ENCODE data around the gene GRID2.
"Not testable (repeated sequence)": the region's sequence is repeated elsewhere in the genome, so short reads cannot be mapped to it uniquely, and the experiment has no call there.

GRID2 gene

DNA sequence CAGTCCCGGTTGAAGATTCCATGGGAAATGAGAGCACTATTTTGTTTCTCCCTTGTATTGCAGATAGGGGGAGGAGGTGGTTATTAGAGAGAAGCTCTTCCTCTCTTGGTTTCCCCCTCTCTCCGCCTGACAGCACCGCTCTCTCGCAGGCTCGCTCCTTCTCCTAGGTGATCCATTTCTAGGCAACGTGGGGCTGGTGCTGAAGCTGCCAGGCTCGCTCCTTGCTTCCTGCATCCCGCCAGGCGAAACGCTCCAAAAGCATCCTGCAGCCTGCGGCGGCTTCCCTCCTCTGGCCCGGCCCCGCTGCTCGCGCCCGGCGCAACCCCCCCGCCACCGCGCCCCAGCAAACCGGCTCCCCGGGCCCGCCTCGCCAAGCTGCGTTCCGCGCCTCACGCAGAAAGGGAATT lies at the start of gene GRID2:
Gene GRID2, plus strand, starts transcription at position 346 of the 407 bp plus-strand sequence.
- DNase-seq (ENCODE audit: low read depth in 1 of 2, low spot score in 1 of 2): no peak

DNA sequence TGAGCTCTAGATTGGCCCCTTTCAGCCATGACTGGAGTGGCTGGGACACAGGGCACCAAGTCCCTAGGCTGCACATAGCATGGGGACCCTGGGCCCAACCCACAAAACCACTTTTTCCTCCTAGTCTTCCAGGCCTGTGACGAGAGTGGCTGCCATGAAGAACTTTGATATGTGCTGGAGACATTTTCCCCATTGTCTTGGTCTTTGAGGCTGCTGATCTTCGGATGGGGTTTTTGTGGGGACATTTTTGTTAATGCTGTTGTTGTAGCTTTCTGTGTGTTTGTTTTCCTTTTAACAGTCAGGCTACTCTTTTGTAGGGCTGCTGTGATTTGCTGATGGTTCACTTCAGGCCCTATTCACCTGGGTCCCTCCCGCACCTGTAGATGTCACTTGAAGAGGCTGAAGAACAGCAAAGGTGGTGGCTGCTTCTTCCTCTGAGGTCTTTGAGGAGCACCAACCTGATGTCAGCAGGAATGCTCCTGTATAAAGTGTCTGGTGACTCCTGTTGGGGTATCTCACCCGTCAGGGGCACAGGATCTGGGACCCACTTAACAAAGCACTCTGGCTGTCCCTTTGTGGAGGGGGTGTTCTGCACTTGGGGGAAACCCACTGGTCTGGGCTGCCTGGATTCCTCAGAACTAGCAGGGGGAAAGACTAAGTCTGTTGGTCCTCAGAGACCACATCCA lies 49.6 kb upstream of the GRID2 start:
- DNase-seq (ENCODE audit: low read depth in 1 of 2, low spot score in 1 of 2): no peak

DNA sequence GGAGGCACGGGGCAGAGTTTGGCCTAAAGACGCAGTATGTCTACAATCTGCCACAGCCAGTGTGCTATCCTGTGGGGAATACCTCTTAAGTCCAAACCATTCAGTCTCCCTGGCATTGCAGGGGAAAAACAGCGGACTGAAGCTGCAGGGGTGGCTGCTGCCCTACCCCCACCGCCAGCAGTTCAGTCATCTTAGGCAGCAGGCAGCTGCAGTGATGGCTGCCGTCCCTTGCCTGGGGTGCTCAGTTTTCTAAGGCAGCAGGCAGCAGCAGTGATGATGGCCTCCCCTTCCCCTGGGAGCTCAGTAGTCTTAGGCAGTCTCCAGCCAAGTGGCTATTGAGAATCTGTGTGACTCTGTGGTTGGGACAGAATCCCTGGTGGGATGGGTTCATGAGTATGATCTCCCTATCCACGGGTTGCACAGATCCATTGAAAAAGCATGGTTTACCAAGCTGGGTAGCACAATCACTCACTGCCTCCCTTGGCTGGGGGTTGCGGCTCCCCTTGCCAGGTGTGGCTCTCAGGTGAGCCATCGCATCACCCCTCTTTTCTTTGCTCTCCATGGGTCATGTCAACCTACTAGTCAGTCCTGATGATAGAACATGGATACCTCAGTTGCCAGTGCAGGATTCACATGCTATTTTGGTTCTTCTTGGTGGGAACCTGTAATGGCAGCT lies 48.9 kb upstream of the GRID2 start:
- DNase-seq (ENCODE audit: low read depth in 1 of 2, low spot score in 1 of 2): no peak

DNA sequence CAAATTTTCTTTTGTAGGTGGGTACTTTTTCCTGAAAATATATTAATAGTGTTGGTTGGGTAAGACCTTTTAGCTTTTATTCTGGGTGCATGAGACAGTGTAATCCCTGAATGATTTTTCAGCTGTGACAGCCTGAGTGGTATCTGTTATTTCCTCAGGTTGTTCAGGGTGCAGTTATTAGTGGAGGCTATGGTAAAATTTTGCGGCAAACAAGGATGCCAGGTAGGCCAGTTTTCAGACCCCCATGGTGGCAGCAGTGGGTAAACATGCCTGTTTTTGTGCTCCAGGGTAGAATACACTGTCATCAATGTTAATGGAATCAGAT lies 47.9 kb upstream of the GRID2 start:
- no peak for DNase-seq (ENCODE audit: low read depth in 1 of 2, low spot score in 1 of 2)

DNA sequence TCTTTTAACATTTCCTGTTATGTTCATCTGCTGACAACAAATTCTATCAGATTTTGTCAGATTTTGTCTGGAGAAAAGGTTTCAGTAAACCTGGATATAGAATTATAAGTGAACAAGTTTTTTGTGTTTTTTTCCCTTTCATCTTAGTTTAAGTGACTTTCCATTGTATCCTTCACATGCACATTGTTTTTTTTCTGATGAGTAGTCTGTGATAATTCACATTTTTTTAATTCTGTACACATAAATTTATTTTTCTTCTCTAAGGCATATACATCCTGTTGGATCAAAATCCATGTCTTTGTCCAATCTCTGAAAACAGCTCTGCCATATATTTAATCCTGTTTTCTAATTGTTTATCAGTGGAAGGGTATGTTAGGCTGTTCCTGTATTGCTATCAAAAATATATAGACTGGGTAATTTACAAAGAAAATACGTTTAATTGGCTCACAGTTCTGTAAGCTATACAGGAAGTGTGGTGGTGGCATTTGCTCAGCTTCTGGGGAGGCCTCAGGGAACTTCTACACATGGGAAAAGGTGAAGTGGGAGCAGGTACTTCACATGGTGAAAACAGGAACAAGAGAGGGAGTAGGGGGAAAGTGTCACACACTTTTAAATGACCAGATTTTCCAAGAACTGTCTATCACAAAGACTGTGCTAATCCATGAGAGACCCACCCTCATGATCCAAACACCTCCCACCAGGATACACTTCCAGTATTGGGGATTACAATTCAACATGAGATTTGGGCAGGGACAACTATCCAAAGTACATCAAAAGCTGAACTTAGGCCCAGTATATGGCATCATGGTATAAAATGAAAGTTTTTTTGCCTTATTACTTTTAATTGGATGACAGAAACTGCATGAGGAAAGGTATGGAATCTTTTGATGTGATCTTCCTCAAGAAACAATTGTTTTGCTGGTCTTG lies 45.6 kb upstream of the GRID2 start:
- DNase-seq (ENCODE audit: low read depth in 1 of 2, low spot score in 1 of 2): no peak

DNA sequence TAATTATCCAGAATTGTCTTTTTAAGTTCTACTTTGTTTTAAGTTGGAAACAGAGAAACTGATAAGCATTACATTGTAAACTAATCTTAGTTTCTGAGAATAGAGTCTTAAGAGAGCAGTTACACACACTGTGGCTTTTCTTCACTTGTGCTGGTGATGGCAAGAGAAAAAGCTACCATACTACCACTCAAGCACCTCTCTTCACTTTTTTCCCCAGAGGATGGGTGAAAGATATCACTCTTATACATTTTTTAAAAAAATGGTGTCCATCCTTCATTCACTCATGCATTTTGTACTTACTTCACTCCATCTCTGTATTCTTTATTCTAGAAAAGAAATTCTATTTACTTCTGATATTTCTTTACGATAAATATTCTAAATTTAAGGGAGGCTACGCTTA lies 42.5 kb upstream of the GRID2 start:
- DNase-seq (ENCODE audit: low read depth in 1 of 2, low spot score in 1 of 2): no peak

DNA sequence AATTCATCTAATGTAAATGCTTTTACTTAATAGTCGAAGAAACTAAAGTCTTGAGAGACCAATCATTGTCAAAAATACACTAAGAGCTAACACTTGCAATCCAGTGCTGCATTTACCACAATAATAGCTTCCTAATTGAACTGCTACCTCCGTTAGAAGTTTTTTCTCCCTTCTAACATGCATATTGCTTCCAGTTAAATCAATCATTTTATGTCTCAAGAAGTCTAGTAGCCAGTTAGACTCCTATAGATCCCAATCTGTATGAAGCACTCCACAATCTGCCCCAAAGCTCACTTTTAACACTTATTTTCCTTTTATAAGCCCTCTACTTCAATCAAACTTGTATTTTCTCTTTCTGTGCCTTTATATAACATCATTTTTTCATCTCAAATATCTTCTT lies 41.4 kb upstream of the GRID2 start:
- no peak for DNase-seq (ENCODE audit: low read depth in 1 of 2, low spot score in 1 of 2)

DNA sequence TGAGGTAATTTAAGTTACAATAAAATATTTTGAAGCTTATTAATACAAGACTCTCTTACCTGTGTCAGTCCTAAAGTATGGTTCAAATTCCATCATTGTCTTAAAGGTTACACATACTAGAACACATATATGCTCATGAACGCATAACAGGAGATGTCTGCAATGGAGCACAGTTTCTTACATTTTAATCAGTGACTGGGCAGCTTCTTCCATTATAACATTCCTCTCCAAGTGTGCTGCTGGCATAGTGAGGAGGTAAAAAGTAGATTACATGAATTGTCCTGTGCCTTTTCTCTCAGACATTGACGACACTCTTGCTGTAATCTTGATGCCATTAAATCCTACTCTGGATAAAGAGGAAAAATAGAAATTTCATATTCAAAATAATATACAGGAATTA lies 40.8 kb upstream of the GRID2 start:
- DNase-seq (ENCODE audit: low read depth in 1 of 2, low spot score in 1 of 2): no peak

DNA sequence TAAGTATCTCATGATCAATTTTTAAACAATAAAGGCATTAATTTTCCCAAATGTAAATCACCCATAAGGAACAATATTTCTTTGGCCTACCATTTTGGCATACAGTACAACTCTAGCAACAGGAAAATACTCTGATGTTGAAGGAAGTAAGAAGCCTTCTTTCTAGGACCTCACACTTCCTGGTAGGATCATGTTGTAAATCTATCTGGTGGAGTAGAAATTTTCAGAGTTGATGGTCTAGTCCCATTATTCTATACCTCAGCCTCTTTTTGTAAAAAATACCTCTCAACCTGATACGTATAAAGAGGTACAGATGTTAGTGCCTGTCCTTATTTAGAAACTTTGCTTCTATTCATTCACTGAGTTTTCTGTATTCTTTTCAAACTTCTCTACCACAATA lies 40.2 kb upstream of the GRID2 start:
- no peak for DNase-seq (ENCODE audit: low read depth in 1 of 2, low spot score in 1 of 2)

DNA sequence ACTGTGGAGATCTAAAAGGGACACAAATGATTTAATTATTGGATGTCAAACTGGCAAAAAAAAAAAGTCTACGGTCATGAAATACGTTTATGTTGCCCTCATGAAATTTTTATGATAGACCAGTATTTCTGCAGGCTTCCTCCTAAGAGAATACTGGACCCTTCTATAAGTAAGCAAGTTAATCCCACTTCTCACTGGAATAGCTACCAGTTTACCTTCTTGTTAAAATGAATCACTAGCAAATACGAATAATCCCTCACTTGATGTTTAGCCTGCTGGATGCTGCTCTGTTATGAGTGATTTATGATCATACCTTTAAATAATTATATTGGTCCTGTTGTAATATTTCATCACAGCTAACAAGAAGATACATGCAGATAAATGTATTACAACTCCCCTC lies 39.6 kb upstream of the GRID2 start:
- DNase-seq (ENCODE audit: low read depth in 1 of 2, low spot score in 1 of 2): no peak

DNA sequence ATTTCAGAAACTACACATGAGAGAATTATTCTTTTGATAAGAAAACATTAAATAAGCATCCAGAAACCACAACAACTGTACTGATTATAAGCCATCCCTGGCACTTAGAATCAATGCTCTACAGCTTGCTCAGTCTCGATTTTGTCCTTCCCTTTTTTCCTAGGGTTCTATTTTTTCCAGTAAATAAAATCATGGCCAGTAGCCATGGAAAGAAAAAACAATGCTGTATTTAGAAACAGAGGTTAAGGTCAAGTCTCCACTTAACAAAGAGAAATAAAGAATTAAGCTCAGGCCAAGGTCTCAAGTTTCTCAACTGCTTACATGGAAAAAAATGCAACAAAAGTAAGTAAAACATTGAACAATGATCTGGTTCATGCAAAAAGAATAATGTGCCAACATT lies 38.7 kb upstream of the GRID2 start:
- DNase-seq (ENCODE audit: low read depth in 1 of 2, low spot score in 1 of 2): no peak

DNA sequence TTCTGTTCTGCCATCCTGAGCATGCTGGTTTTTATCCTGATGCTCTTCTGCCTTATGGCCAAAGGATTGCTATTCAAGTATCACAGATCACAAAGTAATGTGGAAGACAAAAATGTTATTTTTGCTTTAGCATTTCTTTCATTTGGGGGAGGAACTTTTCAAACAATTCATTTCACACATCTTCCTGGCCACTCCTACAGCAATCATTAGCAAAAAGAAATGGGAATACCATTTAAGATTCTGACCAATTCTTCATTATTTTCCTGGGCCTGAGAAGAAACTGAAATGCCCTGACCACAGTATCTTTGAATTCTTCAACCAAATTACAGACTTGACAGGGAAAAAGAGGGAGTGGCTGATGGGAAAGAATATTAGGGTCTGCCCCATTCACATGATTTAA lies 38.0 kb upstream of the GRID2 start:
- DNase-seq (ENCODE audit: low read depth in 1 of 2, low spot score in 1 of 2): no peak

DNA sequence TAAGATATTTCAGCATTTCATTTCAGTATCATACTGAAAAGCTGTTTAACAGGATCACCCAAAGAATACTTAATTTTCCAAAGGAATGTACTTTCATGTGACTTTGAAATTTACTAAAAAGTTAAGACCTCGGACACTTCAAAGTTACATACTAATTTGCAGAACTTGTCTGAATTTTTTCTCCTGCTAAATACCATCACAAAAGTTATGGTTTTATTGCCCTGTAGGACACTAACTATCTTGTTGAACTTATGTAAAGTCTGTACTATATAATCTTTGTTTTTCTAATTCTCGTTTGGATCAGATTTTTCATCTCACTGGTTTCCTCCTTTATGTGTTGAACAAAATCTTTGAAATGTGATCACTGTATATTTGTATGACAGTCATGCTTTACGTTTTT lies 37.2 kb upstream of the GRID2 start:
- DNase-seq (ENCODE audit: low read depth in 1 of 2, low spot score in 1 of 2): no peak

DNA sequence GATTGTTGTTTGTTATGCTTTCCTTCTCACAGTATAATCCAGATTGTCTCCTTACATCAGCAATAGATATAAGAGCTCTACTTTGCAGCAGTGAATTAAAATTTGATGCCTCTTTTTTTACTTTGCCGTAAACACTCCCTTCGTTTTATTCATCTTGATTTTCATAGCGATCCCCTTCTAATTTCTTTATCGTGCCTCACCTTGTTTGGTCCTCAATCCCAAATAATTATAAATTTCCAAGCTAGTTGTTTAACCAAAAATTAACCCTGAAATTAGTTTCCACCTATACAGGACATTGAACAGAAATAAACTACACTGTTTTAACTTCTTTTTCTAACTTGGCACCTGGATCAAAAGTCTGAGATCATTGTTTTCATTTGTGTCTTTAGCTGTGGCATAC lies 35.1 kb upstream of the GRID2 start:
- DNase-seq (ENCODE audit: low read depth in 1 of 2, low spot score in 1 of 2): no peak

DNA sequence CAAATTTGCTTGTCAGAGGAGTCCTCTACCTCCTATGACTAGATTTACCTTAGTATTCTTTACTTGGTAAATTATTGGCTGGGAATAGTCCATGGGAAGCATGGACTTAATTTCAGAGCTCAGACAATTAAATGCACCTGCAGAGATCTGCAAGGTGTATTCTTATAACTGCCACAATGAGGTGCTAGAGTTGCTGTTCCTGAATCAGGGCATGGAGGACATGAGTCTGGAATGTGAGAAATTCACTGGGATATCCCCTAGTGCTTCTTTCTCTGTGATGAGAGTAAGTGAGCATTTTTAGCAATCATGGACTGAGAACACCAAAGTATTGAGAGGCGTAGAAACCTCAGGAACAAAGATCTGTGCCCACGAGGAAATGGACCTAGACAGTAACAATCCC lies 32.9 kb upstream of the GRID2 start:
- DNase-seq (ENCODE audit: low read depth in 1 of 2, low spot score in 1 of 2): no peak

DNA sequence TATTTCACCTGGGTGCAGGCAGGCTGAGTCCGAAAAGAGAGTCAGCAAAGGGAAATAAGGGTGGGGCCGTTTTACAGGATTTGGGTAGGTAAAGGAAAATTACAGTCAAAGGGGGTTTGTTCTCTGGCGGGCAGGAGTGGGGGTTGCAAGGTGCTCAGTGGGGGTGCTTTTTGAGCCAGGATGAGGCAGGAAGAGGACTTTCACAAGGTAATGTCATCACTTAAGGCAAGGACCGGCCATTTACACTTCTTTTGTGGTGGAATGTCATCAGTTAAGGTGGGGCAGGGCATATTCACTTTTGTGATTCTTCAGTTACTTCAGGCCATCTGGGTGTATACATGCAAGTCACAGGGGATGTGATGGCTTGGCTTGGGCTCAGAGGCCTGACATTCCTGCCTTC lies 32.2 kb upstream of the GRID2 start:
- not testable (repeated sequence) for DNase-seq (ENCODE audit: low read depth in 1 of 2, low spot score in 1 of 2)

DNA sequence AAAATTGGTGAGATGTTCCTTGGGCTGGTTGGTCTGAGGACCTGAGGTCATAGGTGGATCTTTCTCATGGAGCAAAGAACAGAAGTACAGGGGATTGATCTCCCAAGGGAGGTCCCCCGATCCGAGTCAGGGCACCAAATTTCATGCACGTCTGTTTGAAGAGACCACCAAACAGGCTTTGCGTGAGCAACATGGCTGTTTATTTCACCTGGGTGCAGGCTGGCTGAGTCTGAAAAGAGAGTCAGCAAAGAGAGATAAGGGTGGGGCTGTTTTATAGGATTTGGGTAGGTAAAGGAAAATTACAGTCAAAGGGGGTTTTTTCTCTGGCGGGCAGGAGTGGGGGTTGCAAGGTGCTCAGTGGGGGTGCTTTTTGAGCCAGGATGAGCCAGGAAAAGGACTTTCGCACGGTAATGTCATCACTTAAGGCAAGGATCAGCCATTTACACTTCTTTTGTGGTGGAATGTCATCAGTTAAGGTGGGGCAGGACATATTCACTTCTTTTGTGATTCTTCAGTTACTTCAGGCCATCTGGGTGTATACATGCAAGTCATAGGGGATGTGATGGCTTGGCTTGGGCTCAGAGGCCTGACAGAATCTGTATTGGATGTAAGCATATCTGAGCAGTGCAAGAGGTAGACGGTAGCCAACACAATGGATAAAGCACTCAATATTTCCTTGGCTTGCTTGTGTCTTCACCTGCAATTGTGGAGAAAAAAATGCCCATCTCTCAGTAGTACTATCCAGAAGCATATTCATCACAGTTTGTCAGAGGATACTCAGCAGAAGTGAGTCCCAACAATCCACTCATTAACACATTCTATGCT lies 26.5 kb upstream of the GRID2 start:
- DNase-seq (ENCODE audit: low read depth in 1 of 2, low spot score in 1 of 2): not testable (repeated sequence)

DNA sequence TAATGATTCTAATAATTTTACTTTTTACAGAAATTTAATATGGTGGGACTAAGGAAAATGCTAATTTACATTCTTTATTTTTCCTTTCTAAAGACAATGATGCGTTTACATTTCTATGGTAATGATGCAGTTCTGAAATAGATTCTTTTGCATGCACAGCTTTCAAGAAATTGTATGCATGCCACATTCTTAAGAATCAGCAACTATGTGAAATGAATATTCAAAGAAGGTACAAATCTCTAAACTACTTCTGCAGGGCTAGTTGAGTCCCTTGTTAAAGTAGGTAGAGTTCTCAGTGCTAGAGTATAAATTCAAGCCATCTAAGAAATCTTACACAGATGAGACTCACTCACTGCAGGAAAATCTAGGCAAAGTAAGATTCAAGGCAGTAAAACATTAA lies 24.5 kb upstream of the GRID2 start:
- no peak for DNase-seq (ENCODE audit: low read depth in 1 of 2, low spot score in 1 of 2)

DNA sequence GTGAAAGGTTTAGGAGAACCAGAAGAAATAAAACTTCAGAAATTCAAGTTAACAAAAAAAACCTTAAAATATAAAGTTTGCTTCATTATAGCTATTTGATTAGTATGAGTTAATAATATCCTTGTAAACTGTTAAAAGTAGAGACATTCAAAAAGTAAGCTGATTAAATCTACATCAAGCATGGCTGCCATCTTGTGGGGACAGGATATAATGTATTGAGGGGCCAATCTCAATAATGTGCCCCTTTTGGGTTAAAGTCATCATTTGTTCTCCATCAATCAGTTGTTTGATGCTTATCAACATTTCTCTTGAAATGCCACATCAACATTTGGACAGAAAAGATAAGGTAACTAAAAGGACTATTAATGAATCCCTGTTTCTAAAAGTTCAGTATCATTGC lies 4.6 kb upstream of the GRID2 start:
- no peak for DNase-seq (ENCODE audit: low read depth in 1 of 2, low spot score in 1 of 2)

DNA sequence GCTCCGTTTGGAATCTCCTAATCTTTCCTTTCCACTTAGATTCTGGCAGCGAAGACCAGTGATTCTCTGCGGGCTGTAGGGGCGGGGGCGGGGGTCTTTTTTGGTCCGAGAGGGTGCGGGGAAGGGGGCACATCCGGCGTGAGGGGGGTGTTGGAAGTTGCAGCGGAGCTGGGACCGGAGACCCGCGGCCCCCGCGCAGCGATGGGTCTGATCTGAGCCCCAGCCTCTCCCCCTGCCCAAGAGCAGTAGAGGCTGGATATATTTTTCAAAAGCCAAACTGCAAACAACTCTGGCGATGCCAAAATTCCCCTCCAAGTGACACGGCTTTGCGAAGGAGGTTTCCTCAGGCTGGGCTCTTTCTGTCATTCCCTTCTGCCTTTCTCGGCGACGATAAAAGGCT lies 355 bp downstream of the GRID2 start:
- no peak for DNase-seq (ENCODE audit: low read depth in 1 of 2, low spot score in 1 of 2)

DNA sequence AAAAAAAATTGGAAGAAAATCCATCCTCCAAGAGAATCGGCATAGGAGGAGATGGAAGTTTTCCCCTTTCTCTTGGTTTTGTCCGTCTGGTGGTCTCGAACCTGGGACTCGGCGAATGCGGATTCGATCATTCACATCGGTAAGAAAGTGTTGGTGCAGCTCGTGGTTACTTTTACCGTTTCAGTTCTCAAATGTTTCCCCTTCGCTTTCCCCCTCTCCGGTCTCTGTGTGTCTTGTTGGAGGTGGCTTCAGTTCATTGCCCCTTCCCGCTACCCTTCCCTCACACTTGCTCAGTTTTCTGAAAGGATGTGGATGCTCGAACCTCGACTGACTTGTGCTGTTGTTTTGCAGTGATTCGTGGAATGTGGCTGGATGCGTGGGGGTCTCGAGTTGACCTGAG lies 840 bp downstream of the GRID2 start:
- DNase-seq (ENCODE audit: low read depth in 1 of 2, low spot score in 1 of 2): no peak

Data from stimulated activated CD4-positive, alpha-beta T cell treated with anti-CD3 and anti-CD28 coated beads, Interleukin-15, amount 100 ng/mL, for 1 hour (primary cell).